GDM1 (cell line): Measurements from ENCODE around the gene GRAPL.
"Not testable (repeated sequence)": the region's sequence is repeated elsewhere in the genome, so short reads cannot be mapped to it uniquely, and the experiment has no call there.

Experiments
- DNase-seq: peaks from one replicate; lab custom pipeline; 2025; lab: John Stamatoyannopoulos, UW

GRAPL gene

DNA sequence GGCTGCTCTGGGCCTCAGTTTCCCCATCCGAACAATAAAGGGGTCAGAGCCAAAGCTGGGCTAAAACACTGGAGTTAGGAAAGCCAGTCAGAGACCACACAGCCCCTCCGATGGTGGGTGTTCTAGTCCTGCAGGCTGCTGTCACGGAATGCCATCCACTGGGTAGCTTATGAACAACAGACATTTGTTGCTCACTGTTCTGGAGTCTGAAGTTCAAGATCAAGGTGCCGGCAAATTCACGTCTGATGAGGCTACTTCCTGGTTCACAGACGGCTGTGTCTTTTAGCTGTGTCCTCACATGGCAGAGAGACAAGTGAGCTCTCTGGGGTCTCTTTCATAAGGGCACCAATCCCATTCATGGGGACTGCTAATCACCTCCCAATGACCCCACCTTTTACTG, 9.2 kb downstream of the GRAPL start:
- not testable (repeated sequence) for DNase-seq

DNA sequence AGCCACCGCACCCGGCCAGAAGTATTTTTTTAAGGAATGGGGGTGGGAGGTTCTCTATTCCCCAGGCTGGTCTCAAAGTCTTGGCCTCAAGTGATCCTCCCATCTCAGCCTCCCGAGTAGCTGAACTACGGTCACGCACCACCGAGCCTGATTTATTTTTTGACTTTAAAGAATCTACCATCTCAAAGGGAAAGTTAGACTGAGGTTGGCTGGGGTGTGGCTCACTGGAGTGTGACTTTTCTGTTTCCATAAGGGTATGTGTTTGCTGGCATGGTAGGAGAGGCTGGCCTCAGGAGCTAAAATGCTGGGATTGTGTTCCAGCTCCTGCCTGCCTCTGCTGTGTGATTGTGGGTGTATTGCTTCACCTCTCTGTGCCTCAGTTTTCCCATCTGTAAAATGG, 10.6 kb downstream of the GRAPL start:
- DNase-seq = not testable (repeated sequence)

DNA sequence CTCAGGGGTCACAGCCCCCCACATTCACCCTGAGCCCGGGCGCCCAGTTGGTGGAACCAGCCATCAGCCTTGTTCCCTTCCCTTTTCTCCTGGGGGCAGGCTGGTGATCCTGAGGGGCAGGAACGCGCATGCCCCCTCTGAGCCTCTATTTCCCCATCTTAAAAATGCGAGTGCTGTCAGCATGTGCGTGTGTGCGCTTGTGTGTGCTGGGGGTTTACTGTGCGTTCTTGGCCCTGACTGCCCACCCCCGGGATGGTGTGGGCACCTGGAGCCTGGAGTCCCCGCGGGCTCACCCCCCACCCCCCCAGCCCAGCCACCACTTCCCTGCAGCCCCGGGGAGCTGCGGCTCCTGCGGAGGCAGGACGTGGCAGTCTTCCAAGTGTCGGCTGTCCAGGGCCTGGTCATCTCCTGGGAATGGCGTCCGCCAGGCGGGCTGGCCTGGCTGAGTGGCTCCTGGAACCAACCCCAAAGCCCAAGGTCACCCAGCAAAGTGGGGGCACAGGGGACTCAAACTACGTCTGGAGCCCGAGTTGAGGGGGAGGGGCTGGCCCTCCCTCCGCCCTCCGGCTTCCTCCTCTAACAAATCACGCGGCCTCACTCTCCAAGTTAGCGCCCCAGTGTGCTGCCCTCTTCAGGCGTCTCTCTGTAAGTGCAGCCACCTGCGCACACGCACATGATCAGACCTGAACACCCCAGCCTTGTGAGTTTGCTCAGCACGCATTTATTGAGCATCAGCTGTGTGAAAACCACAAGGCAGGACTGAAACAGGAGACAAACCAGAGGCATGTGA, 14.2 kb downstream of the GRAPL start:
- not testable (repeated sequence) for DNase-seq

DNA sequence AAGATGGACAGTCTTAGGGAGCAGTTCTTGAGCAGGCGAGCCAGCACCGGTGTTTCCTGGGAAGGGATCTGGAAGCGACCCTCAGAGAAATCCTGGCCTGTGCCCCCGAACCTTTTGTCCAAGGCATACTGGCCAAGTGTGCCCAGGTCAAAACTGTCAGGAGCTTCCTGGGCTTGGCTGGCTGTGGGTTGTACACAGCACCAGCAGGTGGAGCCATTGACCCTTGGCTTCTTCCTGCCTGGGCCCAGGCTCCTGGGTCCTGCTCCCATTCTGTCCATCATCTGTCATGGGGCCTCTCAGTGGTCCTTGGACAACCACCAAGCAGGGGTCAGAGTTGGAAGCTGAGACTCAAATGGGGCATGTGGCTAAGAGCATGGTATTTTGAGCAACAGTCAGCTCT, 15.0 kb downstream of the GRAPL start:
- DNase-seq = not testable (repeated sequence)

DNA sequence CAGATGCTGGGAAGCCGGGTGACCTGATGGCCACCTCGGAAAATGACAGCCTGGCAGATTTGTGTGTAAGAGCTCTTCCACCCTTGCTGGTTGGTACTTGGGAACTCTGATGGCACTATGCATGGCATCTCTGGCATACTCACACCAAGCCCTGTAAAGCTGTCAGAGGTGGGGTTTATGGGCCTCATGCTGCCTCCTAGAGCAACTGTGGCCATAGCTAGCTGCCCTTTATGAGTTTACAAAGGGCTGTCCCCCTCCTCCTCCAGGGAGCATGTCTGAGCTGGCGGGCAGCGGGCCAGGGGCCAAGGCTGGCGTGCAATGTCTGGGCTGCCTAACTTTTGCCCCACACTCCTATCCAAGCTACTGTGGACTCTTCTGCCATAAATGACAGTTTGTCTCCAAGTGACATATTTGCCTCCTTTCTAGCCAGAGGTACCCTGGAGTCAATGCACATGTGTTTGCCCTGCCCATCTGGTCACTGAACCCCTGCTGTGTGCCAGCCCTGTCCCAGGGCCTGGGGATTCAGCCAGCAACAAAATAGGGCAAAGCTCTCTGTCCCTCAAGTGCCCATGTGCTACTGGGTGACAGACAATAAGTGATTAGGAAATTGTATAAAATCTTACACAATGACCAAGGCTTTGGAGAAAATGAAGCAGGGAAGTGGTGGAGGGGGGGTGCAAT, 15.8 kb downstream of the GRAPL start:
- DNase-seq = not testable (repeated sequence)

DNA sequence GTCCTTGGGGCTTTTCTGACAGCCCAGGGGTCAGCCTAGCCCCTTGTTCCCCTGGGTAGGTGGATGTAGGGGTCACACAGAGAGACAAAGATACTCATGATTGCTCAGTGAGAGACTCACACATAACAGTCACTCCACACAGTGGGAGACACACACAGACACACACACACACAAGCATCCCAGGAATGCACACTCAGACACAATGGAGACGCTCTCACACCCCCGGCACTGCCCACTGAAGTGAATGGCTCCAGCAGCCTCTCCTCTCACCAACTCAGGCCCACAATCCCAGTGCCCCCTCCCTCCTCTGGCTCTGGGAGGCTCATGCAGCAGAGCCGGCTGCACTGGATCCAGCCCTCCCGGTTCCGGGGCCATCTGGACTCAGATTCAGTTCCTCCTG, 17.0 kb downstream of the GRAPL start:
- DNase-seq = not testable (repeated sequence)

DNA sequence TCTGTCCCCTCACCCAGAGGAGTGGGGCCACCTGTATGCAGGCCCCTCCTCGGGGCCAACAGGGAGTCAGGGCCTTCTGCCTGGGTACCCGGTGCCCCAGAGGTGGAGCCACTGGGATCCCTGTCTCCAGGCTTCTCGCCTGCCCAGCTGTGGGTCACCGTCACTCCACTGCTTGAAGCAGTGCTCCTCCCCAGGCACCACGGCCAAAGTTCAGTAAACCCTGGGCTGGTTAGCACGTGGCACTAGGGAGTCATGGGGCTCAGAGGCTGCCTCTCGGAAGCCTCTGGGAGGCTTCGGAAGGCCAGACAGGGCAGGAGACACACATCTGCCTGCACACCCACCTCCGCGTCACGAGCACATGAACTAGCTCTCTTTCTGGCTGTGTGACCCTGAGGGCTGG, 18.1 kb downstream of the GRAPL start:
- DNase-seq = not testable (repeated sequence)

DNA sequence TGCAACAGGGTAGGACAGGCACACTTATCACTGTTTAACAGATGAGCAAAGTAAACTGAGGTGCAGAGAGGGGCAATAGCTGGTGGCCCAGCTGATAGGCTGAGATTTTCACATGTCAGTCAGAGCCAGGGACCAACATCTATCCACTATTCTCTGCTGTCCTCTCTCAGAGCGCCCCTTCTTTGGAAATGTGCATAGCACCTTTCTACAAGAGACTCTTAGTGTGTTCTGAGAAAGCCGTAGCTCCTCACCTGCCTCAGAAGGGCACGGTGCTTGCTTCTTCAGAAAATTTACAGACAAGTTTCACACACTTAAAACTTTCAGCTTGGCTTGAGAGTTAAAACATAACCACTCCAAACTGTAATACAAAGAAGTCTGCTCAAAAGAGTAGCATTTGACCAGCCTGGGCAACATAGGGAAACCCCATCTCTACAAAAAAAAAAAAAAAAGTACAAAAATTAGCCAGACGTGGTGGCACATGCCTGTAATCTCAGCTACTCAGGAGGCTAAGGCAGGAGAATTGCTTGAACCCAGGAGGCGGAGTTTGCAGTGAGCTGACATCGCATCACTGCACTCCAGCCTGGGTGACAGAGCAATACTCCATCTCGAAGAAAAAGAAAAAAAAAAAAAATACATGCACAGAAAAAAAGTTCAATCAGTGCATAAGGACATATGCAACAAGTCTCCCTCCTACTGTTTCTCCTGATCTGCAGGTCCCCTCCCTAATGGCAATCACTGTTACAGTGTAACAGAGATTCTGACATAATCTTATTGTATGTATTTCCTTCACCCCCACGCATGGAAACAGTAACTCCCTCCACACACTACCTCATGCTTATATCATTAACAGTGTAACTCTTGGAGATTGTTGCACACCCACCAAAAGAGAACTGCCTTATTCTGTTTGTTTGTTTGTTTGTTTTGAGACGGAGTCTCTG, 23.6 kb downstream of the GRAPL start:
- not testable (repeated sequence) for DNase-seq

DNA sequence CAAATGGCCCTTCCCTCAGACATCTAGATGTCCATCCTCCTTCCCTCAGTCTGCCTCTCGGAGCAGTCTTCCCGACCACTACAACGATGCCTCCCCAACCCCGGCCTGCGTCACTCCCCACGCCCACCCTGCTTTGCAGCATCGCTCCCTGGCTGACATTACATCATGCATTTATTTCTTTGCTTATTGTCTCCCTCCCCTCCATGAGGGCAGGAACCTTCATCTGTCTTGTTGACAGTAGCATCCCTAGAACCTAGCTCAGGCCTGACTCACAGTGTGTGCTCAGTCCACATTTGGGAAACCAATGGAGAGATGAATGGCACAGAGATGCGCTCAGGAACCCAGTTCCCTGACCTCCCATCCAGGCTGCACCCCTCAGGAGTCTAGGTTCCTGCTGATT, 30.2 kb downstream of the GRAPL start:
- not testable (repeated sequence) for DNase-seq

DNA sequence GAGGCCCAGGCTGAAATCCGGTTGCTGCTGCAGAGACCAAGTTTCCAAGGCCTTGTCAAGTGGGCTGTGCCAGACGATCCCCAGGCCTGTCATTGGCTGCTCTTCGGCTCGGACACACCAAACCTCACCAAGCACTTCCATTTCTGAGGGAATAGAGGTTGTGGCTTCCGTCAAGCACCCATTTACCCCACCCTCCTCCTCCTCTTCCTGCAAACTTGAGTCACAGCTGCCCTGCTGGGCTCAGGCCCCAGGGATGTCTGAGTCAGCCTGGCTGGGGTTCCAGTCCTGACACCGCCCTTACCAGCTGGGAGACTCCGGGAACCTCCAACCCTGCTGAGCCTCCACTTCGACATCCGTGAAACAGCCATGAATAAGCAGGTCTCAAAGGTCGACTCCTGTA, 31.1 kb downstream of the GRAPL start:
- not testable (repeated sequence) for DNase-seq

DNA sequence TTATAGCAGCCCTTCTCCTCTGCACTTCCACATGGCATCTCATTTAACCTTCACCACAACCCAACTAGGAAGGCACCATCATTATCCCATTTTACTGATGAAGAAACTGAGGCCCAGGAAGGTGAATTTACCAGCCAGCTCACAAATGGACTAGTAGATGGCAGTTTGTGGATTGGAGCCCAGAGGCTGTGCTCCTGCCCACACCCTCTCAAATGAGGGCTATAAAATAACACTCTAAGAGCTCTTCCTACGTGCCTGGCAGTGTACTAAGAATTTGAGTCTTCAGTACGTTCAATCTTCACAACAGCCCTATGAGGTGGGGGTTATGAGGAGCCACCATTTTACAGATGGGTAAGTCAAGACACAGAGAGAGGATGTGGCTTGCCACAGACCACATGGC, 31.5 kb downstream of the GRAPL start:
- not testable (repeated sequence) for DNase-seq

DNA sequence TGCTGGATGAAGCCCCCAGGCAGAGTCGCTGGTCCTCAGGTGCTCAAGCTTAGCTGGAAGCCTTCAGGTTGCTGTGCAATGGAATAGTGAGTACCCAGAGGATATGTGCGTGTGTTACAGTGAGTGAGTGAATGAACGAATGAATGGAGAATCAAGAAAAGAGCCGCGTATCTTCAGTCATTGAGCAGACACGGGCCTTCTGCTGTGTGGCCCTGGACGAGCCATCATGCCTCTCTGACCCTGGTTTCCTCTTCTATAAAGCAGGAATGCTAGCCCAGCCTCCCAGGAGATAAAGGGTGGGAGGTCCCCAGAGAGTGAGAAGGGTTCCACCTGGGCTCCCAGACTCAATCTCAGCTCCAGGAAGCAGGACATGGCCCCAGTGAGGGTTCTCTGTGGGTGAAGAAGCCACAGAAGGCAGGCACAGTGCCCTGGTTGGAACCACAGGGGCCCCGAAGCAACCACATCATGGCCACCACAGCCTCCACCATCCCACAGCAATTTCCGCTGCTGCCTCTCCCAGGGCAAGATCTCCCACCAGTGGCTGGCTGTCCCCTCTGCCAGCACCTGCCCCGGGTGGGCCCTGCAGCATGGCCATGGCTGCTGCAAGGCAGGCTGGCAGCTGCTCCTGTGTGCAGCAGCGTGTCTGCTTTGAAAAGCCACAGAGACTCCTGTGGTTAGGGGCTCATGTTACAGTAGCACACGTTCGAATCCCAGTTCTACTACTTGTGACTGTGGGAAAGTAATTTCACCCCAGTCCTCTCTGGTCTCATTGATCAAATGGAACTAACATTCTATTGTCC, 34.1 kb downstream of the GRAPL start:
- not testable (repeated sequence) for DNase-seq

DNA sequence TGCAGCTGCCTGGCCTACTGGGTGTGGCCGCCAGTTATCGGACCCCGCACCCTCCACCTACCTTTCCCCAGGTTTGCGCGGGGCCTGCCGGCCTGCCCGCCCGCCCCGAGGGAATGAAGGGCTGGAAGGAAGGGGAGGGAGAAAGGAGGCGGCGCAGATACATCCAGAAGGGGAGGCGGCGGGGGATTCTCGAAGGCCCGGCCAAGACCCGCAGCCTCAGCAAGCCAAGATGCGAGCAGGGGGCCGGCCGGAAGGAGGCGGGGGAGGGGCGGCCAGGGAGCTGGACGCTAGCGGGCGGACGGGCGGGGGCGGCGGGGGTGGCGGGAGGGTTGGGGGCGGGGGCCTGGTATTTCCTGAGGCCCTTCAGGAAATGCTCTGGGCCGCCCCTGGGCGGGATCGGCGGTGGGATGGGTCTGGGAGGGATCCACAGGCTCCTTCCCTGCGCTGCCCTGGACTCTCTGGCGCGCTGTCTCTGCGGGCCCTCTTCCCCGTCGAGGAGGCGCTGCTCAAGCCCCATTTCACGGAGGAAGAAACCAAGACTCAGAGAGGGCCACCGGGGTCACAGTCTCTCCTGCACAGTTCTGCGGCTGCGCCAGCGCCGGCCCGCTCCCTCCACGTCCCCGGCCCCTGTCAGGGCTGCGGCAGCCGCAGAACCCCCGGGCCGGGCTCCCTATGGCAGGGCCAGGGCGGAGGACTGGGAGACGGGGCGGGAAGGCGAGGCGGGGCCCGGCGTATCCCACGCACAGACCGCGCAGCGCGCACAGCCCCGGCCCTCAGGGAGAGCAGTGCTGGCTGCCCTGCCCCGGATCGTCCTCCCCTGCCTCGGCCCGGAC, 35.2 kb downstream of the GRAPL start:
- not testable (repeated sequence) for DNase-seq

DNA sequence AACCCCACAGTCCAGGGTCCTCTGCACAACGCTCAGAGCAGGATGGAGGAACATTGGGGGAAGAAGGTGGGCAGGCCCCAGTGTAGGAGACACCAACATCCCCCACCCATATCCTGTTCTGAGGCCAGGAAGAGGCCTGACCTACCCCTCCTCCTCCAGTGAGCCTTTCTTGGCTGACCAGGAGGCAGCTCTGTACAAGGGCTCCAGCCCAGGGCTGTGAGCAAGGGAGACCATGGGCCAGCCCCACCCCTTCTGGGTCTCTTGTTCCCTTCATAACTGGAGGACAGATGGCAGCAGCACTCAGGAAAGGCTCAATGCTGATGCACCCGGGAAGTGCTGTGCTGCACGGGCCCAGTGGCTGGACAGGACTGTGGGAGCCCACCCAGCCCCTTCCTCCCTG, 47.0 kb downstream of the GRAPL start:
- not testable (repeated sequence) for DNase-seq

DNA sequence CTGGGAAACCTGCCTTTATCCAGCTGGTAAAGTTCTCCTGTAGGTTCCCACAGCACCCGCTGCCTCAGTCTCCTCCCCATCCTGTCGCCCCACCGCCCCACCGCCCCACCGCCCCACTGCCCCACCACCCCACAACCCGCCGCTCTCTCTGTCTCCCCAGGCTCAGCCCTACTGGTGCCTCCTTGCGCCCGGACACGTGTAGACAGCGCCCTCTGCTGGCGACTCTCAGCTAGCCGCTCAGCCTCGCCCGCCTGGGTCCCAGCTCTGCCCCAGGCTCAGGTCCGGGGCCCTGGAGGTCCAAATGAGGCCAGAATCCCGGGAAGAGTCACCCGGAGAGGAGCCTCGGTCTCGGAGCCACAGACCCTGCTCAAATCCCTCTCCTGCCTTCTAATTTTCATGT, 48.0 kb downstream of the GRAPL start:
- not testable (repeated sequence) for DNase-seq

DNA sequence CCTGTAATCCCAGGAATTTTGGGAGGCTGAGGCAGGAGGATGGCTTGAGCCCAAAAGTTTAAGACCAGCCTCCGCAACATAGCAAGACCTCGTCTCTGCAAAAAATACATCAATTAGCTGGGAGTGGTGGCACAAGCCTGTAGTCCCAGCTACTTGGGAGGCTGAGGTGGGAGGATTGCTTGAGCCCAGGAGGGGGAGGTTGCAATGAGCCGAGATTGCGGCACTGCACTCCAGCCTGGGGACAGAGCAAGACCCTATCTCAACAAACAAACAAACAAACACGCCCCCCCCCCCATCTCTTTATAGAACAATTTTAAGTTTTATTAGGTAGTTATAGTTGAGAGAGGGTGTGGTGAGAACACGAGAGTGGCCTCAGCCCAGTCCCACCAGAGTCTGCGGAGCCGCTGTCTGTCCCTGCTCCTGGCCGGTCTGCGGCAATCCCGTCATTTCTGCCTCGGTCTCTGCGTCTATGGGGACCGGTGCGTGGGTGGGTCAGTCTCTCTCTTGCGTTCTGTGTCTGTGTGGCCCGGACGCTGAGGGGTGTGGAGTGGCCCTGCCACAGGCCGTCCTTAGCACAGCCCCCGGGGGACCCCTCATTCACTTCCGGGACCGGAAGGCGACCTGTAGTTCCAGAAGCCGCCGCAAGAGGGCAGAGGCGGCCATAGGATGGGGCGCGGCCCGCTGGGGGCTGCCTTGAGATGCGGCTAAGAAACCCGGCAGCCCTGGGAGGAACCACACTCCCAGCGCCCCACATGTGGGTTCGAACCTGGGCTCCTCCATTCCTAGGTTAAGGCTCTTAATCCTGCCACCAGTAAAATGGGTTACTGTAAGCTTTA, 53.9 kb downstream of the GRAPL start:
- DNase-seq = not testable (repeated sequence)

DNA sequence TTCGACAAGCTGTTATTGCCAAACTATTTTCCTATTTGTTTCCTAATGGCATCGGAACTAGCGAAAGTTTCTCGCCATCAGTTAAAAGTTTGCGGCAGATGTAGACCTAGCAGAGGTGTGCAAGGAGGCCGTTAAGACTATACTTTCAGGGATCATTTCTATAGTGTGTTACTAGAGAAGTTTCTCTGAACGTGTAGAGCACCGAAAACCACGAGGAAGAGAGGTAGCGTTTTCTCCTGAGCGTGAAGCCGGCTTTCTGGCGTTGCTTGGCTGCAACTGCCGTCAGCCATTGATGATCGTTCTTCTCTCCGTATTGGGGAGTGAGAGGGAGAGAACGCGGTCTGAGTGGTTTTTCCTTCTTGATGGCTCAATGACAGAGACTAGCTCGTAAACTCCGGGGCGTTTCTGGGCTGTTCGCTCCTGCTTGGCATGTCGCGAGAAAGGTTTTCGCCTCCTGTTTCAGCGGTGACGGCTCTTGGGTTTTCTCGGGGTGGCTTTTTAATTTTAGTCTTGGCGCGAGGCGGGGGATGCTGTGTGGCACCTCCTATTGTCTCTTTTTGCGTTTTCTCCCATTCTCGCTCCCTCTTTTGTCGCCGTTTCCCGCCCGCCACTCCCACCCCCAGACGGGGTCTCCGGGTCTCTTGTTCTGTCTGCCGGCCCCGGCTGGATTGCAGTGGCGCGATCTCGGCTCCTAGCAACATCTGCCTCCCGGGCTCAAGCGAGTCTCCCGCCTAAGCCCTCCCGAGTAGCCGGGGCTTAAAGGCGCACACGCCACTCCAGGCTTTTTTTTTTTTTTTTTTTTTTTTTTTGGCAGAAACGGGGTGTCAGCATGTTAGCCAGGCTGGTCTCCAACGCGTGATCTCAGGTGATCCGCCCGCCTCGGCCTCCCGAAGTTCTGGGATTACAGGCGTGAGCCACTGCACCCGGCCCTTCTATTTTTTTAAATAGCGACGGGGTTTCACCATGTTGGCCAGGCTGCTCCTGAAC, 60.8 kb downstream of the GRAPL start:
- not testable (repeated sequence) for DNase-seq
